Endothelial cell of umbilical vein (primary cell): ENCODE measurements around the gene LDLRAD3. TPM values are rescaled to one million over a fixed set of nuclear protein-coding genes. Genes with fewer than 3 reads are reported as not detected.

Experiments
- BruUV-seq: library from RNA; stranded (reverse); fragments of 400-500 nt; replicated peaks from 2 replicates; lab custom pipeline; 2021; lab: Mats Ljungman, UMichigan
- CTCF ChIA-PET: fragments of 300-600, 350-600 bp; sonication (Branson Sonifier 250); formaldehyde crosslinking; loops from one replicate; lab custom pipeline; 2021; ENCODE audit warnings: antibody characterized with exemption, inconsistent platforms; lab: Charles Lee
- POLR2A ChIA-PET: fragments of 300-600, 350-600 bp; sonication (Branson Sonifier 250); formaldehyde crosslinking; loops from one replicate; lab custom pipeline; 2021; ENCODE audit warnings: antibody characterized with exemption, inconsistent platforms; lab: Charles Lee
- DNase-seq: peaks from one replicate; pipeline ENCODE4 v3.0.0-alpha.2; 2011; ENCODE audit warnings: low read depth, low spot score
- FAIRE-seq: peaks from 2 replicates; lab custom pipeline; 2011; peaks lifted over from hg19 to GRCh38; lab: Jason Lieb, UNC
- H2AFZ ChIP-seq: 2 replicates; pipeline ENCODE4 v1.6.0; 2012; ENCODE audit warnings: low read depth, low read length, control low read depth, inconsistent platforms
- H3K27ac ChIP-seq: 2 replicates; pipeline ENCODE4 v1.5.1; 2011; ENCODE audit warnings: low read depth, mild to moderate bottlenecking, control low read depth, low read length, moderate library complexity; ENCODE audit not compliant: insufficient read depth
- H3K27me3 ChIP-seq, 2 experiments: 2 replicates each; pipeline versions ENCODE4 v1.6.0 to v1.6.1; 2011; ENCODE audit warnings: low read length in 2 of 2, mixed read lengths in 1 of 2; ENCODE audit not compliant: control insufficient read depth in 2 of 2, insufficient read depth in 2 of 2
- H3K36me3 ChIP-seq, 2 experiments: 2 replicates in 1 of 2; 3 replicates in 1 of 2; pipeline ENCODE4 v1.5.1; 2011; ENCODE audit warnings: low read length in 2 of 2, mild to moderate bottlenecking in 1 of 2, moderate library complexity in 1 of 2; ENCODE audit not compliant: control insufficient read depth in 2 of 2, insufficient read depth in 2 of 2; ENCODE audit errors: extremely low read depth in 1 of 2
- H3K4me1 ChIP-seq: 3 replicates; pipeline ENCODE4 v1.5.1; 2011; ENCODE audit warnings: mild to moderate bottlenecking, low read length; ENCODE audit not compliant: control insufficient read depth, insufficient read depth; ENCODE audit errors: extremely low read depth
- H3K4me2 ChIP-seq: 2 replicates; pipeline ENCODE4 v1.6.1; 2011; ENCODE audit warnings: low read length, control low read depth, mixed read lengths; ENCODE audit not compliant: insufficient read depth
- H3K4me3 ChIP-seq, 3 experiments: fragments of 200-600 bp in 1 of 3; sonication (generic), shearing (Covaris generic) in 1 of 3; replicated peaks in 1 of 3; 2 replicates each; pipeline ENCODE4 v1.5.1; 2011 to 2016; ENCODE audit warnings: control low read depth in 3 of 3, low read length in 3 of 3, mild to moderate bottlenecking in 2 of 3, inconsistent platforms in 1 of 3, low read depth in 1 of 3, moderate library complexity in 1 of 3; ENCODE audit not compliant: insufficient read depth in 1 of 3
- H3K79me2 ChIP-seq: 2 replicates; pipeline ENCODE4 v1.6.0; 2012; ENCODE audit warnings: low read length, inconsistent platforms; ENCODE audit not compliant: control insufficient read depth, insufficient read depth
- H3K9ac ChIP-seq: replicated peaks from 2 replicates; pipeline ENCODE3; 2011; ENCODE audit warnings: low read length, control low read depth; ENCODE audit not compliant: insufficient read depth; ENCODE audit errors: extremely low read depth
- H3K9me1 ChIP-seq: replicated peaks from 3 replicates; pipeline ENCODE4 v1.6.0; 2011; ENCODE audit warnings: mild to moderate bottlenecking, low read length; ENCODE audit not compliant: control insufficient read depth, insufficient read depth; ENCODE audit errors: extremely low read depth
- H3K9me3 ChIP-seq: replicated peaks from 2 replicates; pipeline ENCODE4 v1.5.1; 2012; ENCODE audit warnings: low read length, inconsistent platforms; ENCODE audit not compliant: control insufficient read depth, insufficient read depth
- H4K20me1 ChIP-seq: replicated peaks from 2 replicates; pipeline ENCODE3; 2011; ENCODE audit warnings: mild to moderate bottlenecking, low read length; ENCODE audit not compliant: control insufficient read depth, insufficient read depth; ENCODE audit errors: extremely low read depth
- EZH2 ChIP-seq: IDR thresholded peaks from 2 replicates; pipeline ENCODE4 v1.6.1; 2012; ENCODE audit warnings: borderline replicate concordance, low read depth, mild to moderate bottlenecking, moderate library complexity, low read length, inconsistent platforms; ENCODE audit not compliant: severe bottlenecking
- FOS ChIP-seq: IDR thresholded peaks from 2 replicates; pipeline ENCODE4 v1.6.1; 2011; ENCODE audit warnings: mild to moderate bottlenecking, low read length, moderate library complexity, borderline replicate concordance; ENCODE audit not compliant: insufficient read depth
- GATA2 ChIP-seq: IDR thresholded peaks from 2 replicates; pipeline ENCODE4 v1.7.0; 2011; ENCODE audit warnings: low read depth, mild to moderate bottlenecking, moderate library complexity, mixed read lengths, low read length; ENCODE audit not compliant: insufficient read length, insufficient read depth
- JUN ChIP-seq: IDR thresholded peaks from 2 replicates; pipeline ENCODE4 v1.6.1; 2011; ENCODE audit warnings: borderline replicate concordance, low read depth; ENCODE audit not compliant: insufficient read length, insufficient read depth
- MYC ChIP-seq: IDR thresholded peaks from one replicate; pipeline ENCODE4 v1.6.1; 2011; ENCODE audit warnings: mild to moderate bottlenecking, low read depth, low read length
- POLR2A ChIP-seq: IDR thresholded peaks from 2 replicates; pipeline ENCODE4 v1.6.1; 2012; ENCODE audit warnings: low read depth, mild to moderate bottlenecking, control low read depth, low read length
- POLR2AphosphoS5 ChIP-seq: IDR thresholded peaks from 2 replicates; pipeline ENCODE4 v1.6.1; 2012; ENCODE audit warnings: low read depth, mild to moderate bottlenecking, control low read depth, low read length, moderate library complexity; ENCODE audit not compliant: insufficient read depth
- dilution Hi-C: fragments of 300-500 bp; cut with MboI; formaldehyde crosslinking; loops from one replicate; pipeline ENCODE4 v1.15.0; 2019; ENCODE audit warnings: low sequenced_read_pairs; ENCODE audit not compliant: extremely low pct_ligation_motif_present
- intact Hi-C: fragments of 100-400 bp; cut with micrococcal nuclease; formaldehyde crosslinking; loops from one replicate; pipeline ENCODE4 v1.10.0; 2022
- polyA plus RNA-seq, 4 experiments: library from polyadenylated mRNA; depleted of rRNA in 3 of 4; stranded (reverse) in 3 of 4; unstranded in 1 of 4; fragments of >200 nt; gene quantifications; 2 replicates each; pipeline versions ENCODE4 v1.2.1 to v1.2.3, GENCODE V29; 2011 to 2012; ENCODE audit warnings: missing spikeins in 1 of 4
- total RNA-seq: library from RNA; stranded (reverse); gene quantifications from 2 replicates; pipeline ENCODE4 v1.2.3, GENCODE V29; 2021
- TF ChIP-seq, protein P1 (sequence below): IDR thresholded peaks from 2 replicates; pipeline ENCODE4 v1.6.1; 2011; ENCODE audit not compliant: insufficient read depth, insufficient read length
- TF ChIP-seq, protein P2 (sequence below), 2 donors: IDR thresholded peaks; 1 replicate in 1 of 2; 2 replicates in 1 of 2; pipeline ENCODE4 v1.5.1; 2011; ENCODE audit warnings: low read length in 2 of 2, mild to moderate bottlenecking in 2 of 2, moderate library complexity in 2 of 2, control low read depth in 1 of 2, inconsistent platforms in 1 of 2, low read depth in 1 of 2; ENCODE audit not compliant: insufficient read depth in 1 of 2; ENCODE audit errors: extremely low read depth in 1 of 2

The LDLRAD3 gene
- total and polyA plus RNA-seq, 2 donors (not counting 3 experiments of a cell fraction or from before 2014, with no cell fraction given), result 17.9 to 25.1 TPM

DNA sequence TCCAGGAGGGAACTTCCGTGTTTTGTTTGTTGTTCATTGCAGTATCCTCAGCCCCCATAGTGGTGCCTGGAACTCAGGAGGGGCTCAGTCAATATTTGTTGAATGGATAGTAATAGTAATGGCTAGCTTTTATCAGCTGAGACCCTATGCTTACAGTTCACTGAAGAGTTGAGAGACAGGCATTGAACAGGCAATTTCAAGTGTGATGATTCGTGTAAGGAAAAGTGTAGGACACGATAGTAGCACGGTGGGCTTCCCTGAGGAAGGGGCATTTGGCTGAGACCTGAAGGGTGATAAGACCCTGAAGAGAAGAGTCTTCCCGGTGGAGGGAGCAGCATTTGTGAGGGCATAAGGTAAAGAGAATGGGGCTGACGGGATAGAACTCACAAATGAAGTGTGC is 186.1 kb downstream of the LDLRAD3 start:
- CTCF ChIA-PET, result interaction anchor here (0.6 to 7.4 kb wide), 10 partner anchors 12 to 306 kb away, joined by 3 to 205 read pairs (median 26); no protein-coding TSS in a partner anchor
- FAIRE-seq, result no peak
- dilution Hi-C loops, result no loop called here

More for the DNA sequence above, 186.1 kb downstream of the LDLRAD3 start:
- Histone ChIP-seq H3K27me3 (no peaks in the 10 kb centered on the region), H3K36me3 (no peaks in the 10 kb centered on the region), H3K4me1 (peaks cover 9% of the 10 kb centered on the region), H4K20me1 (no peaks in the 10 kb centered on the region), H3K4me3 (no peak overlapping the region), H3K9ac (no peak overlapping the region), H3K27ac (no peak overlapping the region), H3K4me2 (no peak overlapping the region), H3K9me3 (no peaks in the 10 kb centered on the region), H3K79me2 (no peaks in the 10 kb centered on the region), H3K9me1 (no peaks in the 10 kb centered on the region), H2AFZ (no peak overlapping the region)
- no peak for DNase-seq
- intact Hi-C loops, result loop anchor here (5.0 to 10.0 kb wide), 4 partner anchors 178 to 643 kb away; no protein-coding TSS in a partner anchor
- TF ChIP-seq POLR2A (no peak), EZH2 (no peak), JUN (no peak), POLR2AphosphoS5 (no peak), FOS (no peak), GATA2 (no peak), MYC (no peak)
- TF ChIP-seq, protein P1, sequence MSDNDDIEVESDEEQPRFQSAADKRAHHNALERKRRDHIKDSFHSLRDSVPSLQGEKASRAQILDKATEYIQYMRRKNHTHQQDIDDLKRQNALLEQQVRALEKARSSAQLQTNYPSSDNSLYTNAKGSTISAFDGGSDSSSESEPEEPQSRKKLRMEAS, result no peak
- TF ChIP-seq, protein P2, sequence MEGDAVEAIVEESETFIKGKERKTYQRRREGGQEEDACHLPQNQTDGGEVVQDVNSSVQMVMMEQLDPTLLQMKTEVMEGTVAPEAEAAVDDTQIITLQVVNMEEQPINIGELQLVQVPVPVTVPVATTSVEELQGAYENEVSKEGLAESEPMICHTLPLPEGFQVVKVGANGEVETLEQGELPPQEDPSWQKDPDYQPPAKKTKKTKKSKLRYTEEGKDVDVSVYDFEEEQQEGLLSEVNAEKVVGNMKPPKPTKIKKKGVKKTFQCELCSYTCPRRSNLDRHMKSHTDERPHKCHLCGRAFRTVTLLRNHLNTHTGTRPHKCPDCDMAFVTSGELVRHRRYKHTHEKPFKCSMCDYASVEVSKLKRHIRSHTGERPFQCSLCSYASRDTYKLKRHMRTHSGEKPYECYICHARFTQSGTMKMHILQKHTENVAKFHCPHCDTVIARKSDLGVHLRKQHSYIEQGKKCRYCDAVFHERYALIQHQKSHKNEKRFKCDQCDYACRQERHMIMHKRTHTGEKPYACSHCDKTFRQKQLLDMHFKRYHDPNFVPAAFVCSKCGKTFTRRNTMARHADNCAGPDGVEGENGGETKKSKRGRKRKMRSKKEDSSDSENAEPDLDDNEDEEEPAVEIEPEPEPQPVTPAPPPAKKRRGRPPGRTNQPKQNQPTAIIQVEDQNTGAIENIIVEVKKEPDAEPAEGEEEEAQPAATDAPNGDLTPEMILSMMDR (IDR thresholded peaks at IDR 0.05; ENCODE audit: extremely low read depth in 1 of 2, insufficient read depth in 1 of 2, low read depth in 1 of 2, low read length in 2 of 2), result no peak
- POLR2A ChIA-PET, result no interaction called here
- BruUV-seq, result no TSS peak
